WTC11 (cell line): ENCODE results near the gene LGR4.

ENCODE experiments used
- ARID4B ChIP-seq: sonication (generic); formaldehyde crosslinking; IDR thresholded peaks from 2 replicates; pipeline ENCODE4 v1.8.0; 2023; ENCODE audit warnings: missing genetic modification reagents, mild to moderate bottlenecking, borderline replicate concordance
- ATF1 ChIP-seq: sonication (generic); formaldehyde crosslinking; IDR thresholded peaks from 2 replicates; pipeline ENCODE4 v1.8.1; 2023; ENCODE audit warnings: mild to moderate bottlenecking, moderate library complexity, missing genetic modification reagents
- ATF3 ChIP-seq: sonication (generic); formaldehyde crosslinking; conservative IDR thresholded peaks from 2 replicates; pipeline ENCODE4 v1.8.1; 2022; ENCODE audit warnings: mild to moderate bottlenecking, missing genetic modification reagents
- CREB1 ChIP-seq: sonication (generic); formaldehyde crosslinking; IDR thresholded peaks from 2 replicates; pipeline ENCODE4 v1.8.0; 2023; ENCODE audit warnings: mild to moderate bottlenecking, missing genetic modification reagents
- CREM ChIP-seq: sonication (generic); formaldehyde crosslinking; IDR thresholded peaks from 2 replicates; pipeline ENCODE4 v1.8.1; 2022; ENCODE audit warnings: mild to moderate bottlenecking, missing genetic modification reagents, moderate library complexity
- CTCF ChIP-seq: fragments of 200-600 bp; IDR thresholded peaks from 2 replicates; pipeline ENCODE4 v1.8.0; 2022; ENCODE audit warnings: antibody characterized with exemption
- ESRRA ChIP-seq: sonication (generic); formaldehyde crosslinking; IDR thresholded peaks from 2 replicates; pipeline ENCODE4 v1.8.1; 2022; ENCODE audit warnings: mild to moderate bottlenecking, missing genetic modification reagents, borderline replicate concordance
- FOXP4 ChIP-seq: sonication (generic); formaldehyde crosslinking; IDR thresholded peaks from 2 replicates; pipeline ENCODE4 v1.8.0; 2022; ENCODE audit warnings: mild to moderate bottlenecking, missing genetic modification reagents
- PRDM15 ChIP-seq: sonication (generic); formaldehyde crosslinking; IDR thresholded peaks from 2 replicates; pipeline ENCODE4 v1.8.0; 2022; ENCODE audit warnings: missing genetic modification reagents
- RELA ChIP-seq: sonication (generic); formaldehyde crosslinking; IDR thresholded peaks from 2 replicates; pipeline ENCODE4 v1.8.1; 2022; ENCODE audit warnings: missing genetic modification reagents, mild to moderate bottlenecking, borderline replicate concordance
- RORB ChIP-seq: fragments of 250-450 bp; sonication (Bioruptor Pico); IDR thresholded peaks from 2 replicates; pipeline ENCODE4 v1.9.0; 2021; ENCODE audit warnings: mild to moderate bottlenecking
- TP53 ChIP-seq: sonication (generic); formaldehyde crosslinking; IDR thresholded peaks from 2 replicates; pipeline ENCODE4 v1.8.1; 2023; ENCODE audit warnings: mild to moderate bottlenecking, missing genetic modification reagents
- USF1 ChIP-seq: sonication (generic); formaldehyde crosslinking; IDR thresholded peaks from 2 replicates; pipeline ENCODE4 v1.8.0; 2022; ENCODE audit warnings: mild to moderate bottlenecking, missing genetic modification reagents
- ZNF121 ChIP-seq: sonication (generic); formaldehyde crosslinking; IDR thresholded peaks from 2 replicates; pipeline ENCODE4 v1.8.0; 2023; ENCODE audit warnings: missing genetic modification reagents

GRCh38 chr11:27429761-27430393 lies 42.7 kb downstream of the LGR4 start:
- TF ChIP-seq TP53 (CRISPR knock-in tag) (no peak), CREM (CRISPR knock-in tag) (no peak), CTCF (no peak), ATF3 (no peak), ESRRA (CRISPR knock-in tag) (no peak), USF1 (CRISPR knock-in tag) (no peak; the same call in 1 of the 2 replicates), RELA (CRISPR knock-in tag) (no peak), PRDM15 (CRISPR knock-in tag) (no peak), ATF1 (CRISPR knock-in tag) (no peak), RORB (no peak), ZNF121 (CRISPR knock-in tag) (no peak), ARID4B (no peak), CREB1 (CRISPR knock-in tag) (no peak), FOXP4 (CRISPR knock-in tag) (no peak)
